ENCODE results near the gene NOL7. TPM values are rescaled to one million over a fixed set of nuclear protein-coding genes. Genes with fewer than 3 reads are reported as not detected.
A peak's percentile ranks its signal among the peaks of the same experiment; 100 is the strongest.

NOL7 gene
- total RNA-seq, 1 donor from 2014 or later = 52.0 TPM

DNA sequence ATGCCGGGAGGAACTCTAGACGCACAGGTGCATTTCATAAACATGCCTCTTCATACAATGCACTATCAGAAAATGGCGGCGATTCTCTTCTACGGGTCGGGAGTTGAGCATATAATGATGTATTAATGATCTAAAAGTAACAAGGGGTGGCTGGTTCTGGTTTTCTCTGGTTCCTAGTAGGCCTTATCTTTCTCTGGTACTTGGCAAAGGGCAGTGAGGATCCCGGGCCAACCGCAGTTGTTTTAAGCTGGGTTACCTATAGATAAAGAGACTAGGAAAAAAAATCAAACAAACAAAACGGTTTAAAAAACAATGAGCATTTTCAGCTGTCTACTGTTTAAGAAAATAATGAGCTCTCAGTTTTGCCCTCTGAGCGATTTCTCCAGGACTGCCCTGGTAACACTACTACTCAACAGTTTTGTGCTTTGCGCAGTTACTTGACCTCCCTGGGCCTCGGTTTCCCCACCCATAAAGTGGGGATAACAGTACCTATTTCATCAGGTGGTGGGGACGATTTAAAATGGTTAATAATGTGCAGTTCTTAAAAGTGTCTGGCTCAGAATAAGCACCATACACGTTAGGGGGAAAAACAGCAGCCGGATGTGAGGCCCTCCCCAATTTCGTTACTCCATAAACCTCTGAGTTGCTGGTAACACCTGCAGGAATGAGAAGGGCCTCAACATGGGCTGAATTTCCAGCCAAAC is 42.0 kb upstream of the NOL7 start:
- no peak for DNase-seq
- Histone ChIP-seq H3K36me3 (no peaks in the 10 kb centered on the region), H3K4me3 (peak overlapping the region; percentile 82), H3K9me3 (no peaks in the 10 kb centered on the region), H3K27me3 (no peaks in the 10 kb centered on the region), H3K4me1 (no peaks in the 10 kb centered on the region), H3K27ac (no peak overlapping the region)
- no peak for ATAC-seq
- intact Hi-C loops (cut with DNase I) = no loop called here
- TF ChIP-seq, protein P1, sequence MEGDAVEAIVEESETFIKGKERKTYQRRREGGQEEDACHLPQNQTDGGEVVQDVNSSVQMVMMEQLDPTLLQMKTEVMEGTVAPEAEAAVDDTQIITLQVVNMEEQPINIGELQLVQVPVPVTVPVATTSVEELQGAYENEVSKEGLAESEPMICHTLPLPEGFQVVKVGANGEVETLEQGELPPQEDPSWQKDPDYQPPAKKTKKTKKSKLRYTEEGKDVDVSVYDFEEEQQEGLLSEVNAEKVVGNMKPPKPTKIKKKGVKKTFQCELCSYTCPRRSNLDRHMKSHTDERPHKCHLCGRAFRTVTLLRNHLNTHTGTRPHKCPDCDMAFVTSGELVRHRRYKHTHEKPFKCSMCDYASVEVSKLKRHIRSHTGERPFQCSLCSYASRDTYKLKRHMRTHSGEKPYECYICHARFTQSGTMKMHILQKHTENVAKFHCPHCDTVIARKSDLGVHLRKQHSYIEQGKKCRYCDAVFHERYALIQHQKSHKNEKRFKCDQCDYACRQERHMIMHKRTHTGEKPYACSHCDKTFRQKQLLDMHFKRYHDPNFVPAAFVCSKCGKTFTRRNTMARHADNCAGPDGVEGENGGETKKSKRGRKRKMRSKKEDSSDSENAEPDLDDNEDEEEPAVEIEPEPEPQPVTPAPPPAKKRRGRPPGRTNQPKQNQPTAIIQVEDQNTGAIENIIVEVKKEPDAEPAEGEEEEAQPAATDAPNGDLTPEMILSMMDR (IDR thresholded peaks at IDR 0.05) = no peak

DNA sequence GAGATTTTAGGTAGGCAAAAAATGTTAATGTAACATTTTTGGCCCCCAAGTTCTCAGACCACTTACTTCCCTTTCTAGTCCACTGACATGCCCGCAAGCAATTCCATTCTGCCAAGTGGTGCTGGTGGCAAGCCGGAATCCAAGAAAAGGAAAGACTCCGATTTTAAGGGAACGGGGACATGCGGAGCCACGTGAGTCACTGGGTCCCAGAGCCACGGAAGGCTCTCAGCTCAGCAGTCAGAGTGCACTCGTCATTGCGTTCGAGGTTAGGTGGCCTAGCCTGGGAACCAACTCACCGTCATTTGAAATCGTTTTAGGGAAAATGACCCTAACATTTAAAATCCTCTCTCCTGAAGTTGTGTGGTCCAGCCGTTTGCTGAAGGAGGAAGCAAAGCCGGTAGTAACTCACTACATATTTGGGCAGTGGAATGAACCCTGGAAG is 41.4 kb upstream of the NOL7 start:
- ATAC-seq (no peak), DNase-seq (peak; percentile 70)

DNA sequence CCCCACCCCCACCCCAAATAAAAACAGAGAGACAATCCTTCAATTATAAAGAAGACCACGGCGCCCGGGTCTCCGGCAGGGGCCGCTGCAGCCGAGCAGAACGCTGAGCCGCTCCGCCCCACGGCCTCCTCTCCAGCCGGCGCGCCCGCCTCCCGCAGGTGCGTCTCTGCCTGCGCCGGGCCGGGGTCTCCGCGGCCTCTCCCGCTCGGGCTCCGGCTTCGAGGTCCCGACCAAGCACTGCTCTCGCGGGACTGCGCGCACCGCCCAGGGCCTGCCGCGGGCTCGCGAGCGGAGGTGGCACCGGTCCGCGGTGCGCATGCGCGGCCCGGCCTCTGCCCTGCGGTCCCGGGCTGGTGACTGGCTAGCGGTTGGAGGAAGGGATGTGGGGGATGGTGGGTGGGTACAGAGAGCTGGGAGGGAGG is 41.0 kb upstream of the NOL7 start:
- H3K27me3 ChIP-seq = no peaks in the 10 kb centered on the region
- peak overlapping the region; percentile 82 for H3K4me3 ChIP-seq
- no peaks in the 10 kb centered on the region for H3K9me3 ChIP-seq
- DNase-seq (peak; percentile 97), ATAC-seq (peak; percentile 95)
- H3K36me3 ChIP-seq = no peaks in the 10 kb centered on the region
- peak overlapping the region; percentile 93 for H3K27ac ChIP-seq
- TF ChIP-seq, protein P1 (IDR thresholded peaks at IDR 0.05) = peak; percentile 47
- no peaks in the 10 kb centered on the region for H3K4me1 ChIP-seq
- intact Hi-C loops (cut with DNase I) = no loop called here

More for the DNA sequence above, 41.4 kb upstream of the NOL7 start:
- H3K9me3 ChIP-seq = no peaks in the 10 kb centered on the region
- no peaks in the 10 kb centered on the region for H3K36me3 ChIP-seq
- no peaks in the 10 kb centered on the region for H3K4me1 ChIP-seq
- intact Hi-C loops (cut with DNase I) = no loop called here
- TF ChIP-seq, protein P1 (IDR thresholded peaks at IDR 0.05) = no peak
- peak overlapping the region; percentile 93 for H3K27ac ChIP-seq
- H3K4me3 ChIP-seq = peak overlapping the region; percentile 82
- no peaks in the 10 kb centered on the region for H3K27me3 ChIP-seq

DNA sequence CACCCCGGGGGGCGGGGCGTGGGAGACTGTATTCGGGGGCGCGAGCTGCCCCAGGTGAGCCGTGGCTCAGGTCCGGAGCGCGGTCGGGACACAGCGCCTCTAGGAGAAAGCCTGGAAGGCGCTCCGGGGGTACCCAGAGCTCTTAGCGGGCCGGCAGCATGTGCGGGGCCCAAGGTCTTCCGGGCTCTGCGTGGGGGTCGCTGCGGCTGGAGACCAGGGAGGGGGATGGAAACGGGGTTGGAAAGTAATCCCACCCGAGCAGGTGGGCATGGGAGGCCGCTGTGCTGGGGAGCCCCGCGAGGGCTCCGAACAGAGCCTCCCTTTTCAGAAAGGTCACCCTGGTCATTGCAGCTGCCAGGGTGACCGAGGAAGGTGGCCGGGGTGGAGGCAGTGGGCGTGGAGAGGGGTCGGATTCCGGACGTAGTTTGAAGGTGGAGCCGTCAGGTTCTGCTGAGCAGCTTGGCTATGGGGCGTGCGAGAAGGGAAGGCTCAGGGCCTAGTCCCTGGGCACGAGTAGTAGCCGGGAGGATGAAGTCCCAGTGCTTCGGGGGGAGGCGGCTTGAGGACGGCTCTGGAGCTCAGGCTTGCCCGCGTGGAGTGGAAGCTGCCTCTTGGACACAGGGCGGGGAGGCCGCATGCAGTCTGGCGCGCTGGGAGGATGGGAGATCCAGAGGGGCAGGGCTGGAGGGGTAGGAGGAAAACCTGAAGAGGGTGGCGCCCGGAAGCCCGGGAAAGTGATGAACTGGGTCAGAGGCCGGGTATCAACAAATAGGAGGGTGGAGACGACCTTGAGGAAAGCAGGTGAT is 40.4 kb upstream of the NOL7 start, which contains the start of gene SIRT5:
SIRT5 (plus strand) TSS at position 31 of the 806 bp plus-strand sequence. CDS start 9,510 bp downstream, outside the sequence.
- H3K27me3 ChIP-seq = no peaks in the 10 kb centered on the region
- peak; percentile 81 for ATAC-seq
- TF ChIP-seq, protein P1 (IDR thresholded peaks at IDR 0.05) = no peak
- no peaks in the 10 kb centered on the region for H3K4me1 ChIP-seq
- H3K27ac ChIP-seq = peak within 1 kb of the TSS; percentile 93
- peak; percentile 90 for DNase-seq
- peak within 1 kb of the TSS; percentile 82 for H3K4me3 ChIP-seq
- H3K9me3 ChIP-seq = no peaks in the 10 kb centered on the region
- H3K36me3 ChIP-seq = peaks cover 2% of the 10 kb centered on the region
- intact Hi-C loops (cut with DNase I) = no loop called here

DNA sequence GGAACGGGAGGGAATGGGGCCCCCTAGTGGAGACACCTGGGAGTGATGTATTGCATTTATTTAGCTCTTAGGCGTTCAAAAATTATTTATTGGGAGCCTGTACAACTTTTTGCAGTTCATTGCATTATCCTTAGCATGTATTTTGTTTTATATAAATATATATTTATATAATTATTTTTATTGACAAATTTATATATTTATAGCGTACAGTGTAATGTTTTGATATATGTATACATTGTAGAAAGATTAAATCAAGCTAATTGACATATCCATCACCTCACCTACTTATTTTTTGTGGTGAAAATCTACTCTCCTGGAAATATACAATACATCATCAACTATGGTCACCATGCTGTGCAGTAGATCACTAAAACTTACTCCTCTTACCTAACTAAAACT is 39.8 kb upstream of the NOL7 start:
- H3K27me3 ChIP-seq = no peaks in the 10 kb centered on the region
- TF ChIP-seq, protein P1 (IDR thresholded peaks at IDR 0.05) = peak; percentile 87
- intact Hi-C loops (cut with DNase I) = no loop called here
- H3K4me1 ChIP-seq = no peaks in the 10 kb centered on the region
- peak overlapping the region; percentile 93 for H3K27ac ChIP-seq
- H3K9me3 ChIP-seq = no peaks in the 10 kb centered on the region
- peaks cover 8% of the 10 kb centered on the region for H3K36me3 ChIP-seq
- no peak for DNase-seq
- H3K4me3 ChIP-seq = peak overlapping the region; percentile 82
- ATAC-seq = no peak
